HG03139 (cell line): ENCODE measurements around the gene SERF1B.
"Not testable (repeated sequence)": the region's sequence is repeated elsewhere in the genome, so short reads cannot be mapped to it uniquely, and the experiment has no call there.

Experiments used
- ATAC-seq: cut with Tn5 transposase; IDR thresholded peaks from one replicate; pipeline ENCODE4 v1.9.1; 2021; ENCODE audit not compliant: unreplicated experiment

The SERF1B gene

GRCh38 chr5:70025106-70025844 is at the start of gene SERF1B:
SERF1B (plus strand) TSS chr5:70025251; CDS start chr5:70025452, 201 bp downstream.
- peak; percentile 79 for ATAC-seq

GRCh38 chr5:69991713-69992112 is 33.3 kb upstream of the SERF1B start:
- ATAC-seq = not testable (repeated sequence)

GRCh38 chr5:69995535-69995934 is 29.5 kb upstream of the SERF1B start:
- not testable (repeated sequence) for ATAC-seq

DNA sequence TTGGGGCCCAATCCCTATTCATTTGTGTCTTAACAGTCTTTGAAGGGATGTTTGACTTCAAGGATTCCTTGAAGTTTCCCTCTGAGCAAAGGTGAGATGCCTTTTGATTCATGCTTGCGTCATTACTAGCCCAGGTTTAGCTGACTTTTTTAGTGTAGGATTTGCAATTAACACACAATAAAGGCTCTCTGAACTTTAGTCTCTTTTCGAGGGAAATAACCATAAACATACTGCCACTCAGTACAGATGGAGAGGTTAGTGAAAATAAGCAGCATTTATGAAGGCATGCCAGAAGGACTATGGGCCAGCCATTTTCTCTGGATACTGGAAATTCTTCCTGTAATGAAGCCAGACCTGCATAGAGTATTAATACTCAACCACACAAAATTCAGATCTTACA is 4.4 kb upstream of the SERF1B start:
- not testable (repeated sequence) for ATAC-seq

- peak; percentile 13 for ATAC-seq
Observed at GRCh38 chr5:70025845-70026145, 744 bp downstream of the SERF1B start.

DNA sequence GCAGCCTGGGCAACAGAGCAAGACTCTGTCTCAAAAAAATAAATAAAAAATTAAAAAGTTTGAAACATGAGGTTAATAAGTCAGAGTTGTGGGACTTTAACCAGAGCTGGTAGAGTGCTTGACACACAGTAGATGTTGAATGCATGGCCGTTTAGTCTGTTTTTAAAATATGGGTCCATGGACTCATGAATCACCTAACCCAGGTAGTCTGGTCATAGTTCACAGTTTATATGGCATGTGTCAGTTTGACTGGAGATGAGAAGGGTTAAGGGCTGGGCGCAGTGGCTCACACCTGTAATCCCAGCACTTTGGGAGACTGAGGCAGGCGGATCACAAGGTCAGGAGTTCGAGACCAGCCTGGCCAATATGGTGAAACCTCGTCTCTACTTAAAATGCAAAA is 6.2 kb downstream of the SERF1B start:
- ATAC-seq = not testable (repeated sequence)

GRCh38 chr5:70041411-70041810 is 16.4 kb downstream of the SERF1B start:
- not testable (repeated sequence) for ATAC-seq

DNA sequence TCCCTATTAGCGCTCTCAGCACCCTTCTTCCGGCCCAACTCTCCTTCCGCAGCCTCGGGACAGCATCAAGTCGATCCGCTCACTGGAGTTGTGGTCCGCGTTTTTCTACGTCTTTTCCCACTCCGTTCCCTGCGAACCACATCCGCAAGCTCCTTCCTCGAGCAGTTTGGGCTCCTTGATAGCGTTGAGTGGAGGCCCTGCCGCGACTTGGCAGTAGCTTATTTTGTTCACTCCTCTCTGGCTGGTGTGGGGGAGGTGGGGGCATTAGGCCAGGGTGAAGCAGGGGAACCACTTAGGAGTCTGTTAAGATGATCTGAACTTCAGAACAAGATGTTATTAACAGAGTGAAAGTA is 24.7 kb downstream of the SERF1B start:
- ATAC-seq = not testable (repeated sequence)

GRCh38 chr5:70056289-70056942 is 31.4 kb downstream of the SERF1B start:
- ATAC-seq = not testable (repeated sequence)

DNA sequence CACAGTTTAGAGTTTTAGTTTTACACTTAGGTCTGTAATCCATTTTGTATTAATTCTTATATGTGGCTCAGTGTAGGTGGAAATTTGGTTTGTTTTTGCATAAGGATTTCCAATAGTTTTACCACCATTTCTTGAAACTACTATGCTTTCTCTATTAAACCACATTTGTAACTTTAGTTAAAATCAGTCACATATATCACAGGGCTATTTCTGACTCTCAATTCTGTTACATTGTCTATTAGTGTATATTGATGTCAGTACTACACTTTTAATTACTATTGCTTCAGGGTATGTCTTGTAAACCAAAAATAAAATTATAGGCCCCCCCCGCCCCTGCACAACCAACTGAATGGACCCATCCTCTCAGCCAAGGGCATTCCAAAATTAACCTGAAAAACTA is 32.1 kb downstream of the SERF1B start:
- ATAC-seq = not testable (repeated sequence)

DNA sequence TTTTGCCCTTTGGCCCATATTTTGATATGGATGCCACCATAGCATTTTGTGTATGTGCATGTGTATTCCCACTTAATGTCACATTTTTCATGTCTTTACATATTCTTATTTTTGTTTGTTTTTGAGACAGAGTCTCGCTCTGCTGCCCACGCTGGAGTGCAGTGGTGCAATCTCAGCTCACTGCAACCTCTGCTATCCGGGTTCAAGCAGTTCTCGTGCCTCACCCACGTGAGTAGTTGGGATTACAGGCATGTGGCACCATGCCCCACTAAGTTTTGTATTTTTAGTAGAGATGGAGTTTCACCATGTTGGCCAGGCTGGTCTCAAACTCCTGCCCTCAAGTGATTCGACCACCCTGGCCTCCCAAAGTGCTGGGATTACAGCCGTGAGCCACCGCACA is 52.6 kb downstream of the SERF1B start:
- ATAC-seq = not testable (repeated sequence)

GRCh38 chr5:70088907-70089464 is 63.9 kb downstream of the SERF1B start:
- ATAC-seq = not testable (repeated sequence)

GRCh38 chr5:70091776-70092175 is 66.7 kb downstream of the SERF1B start:
- not testable (repeated sequence) for ATAC-seq
